SK-N-DZ (cell line): ENCODE results near the gene RELT.

Experiments
- DNase-seq: peaks from one replicate; pipeline ENCODE4 v3.0.0-alpha.2; 2015; ENCODE audit warnings: low spot score

Gene RELT

DNA sequence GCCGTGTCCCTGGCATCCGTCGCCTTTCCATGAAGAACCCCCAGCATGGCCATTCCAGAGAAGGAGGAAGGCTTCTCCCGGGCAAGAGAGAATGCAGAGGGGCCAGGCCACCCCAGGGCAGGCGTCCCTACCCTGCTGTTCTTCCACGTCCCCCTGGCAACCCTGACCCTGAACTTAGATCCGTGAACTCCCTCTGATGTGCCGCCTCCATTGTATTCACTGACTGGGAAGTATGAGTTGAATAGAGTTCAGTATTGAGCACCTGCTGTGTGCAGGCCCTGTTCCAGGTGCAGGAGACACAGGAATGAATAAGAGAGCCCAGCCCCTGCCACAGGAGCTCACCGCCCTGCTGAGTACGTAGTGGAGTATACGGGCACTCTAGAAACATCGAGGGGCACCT lies 29.1 kb upstream of the RELT start:
- no peak for DNase-seq

DNA sequence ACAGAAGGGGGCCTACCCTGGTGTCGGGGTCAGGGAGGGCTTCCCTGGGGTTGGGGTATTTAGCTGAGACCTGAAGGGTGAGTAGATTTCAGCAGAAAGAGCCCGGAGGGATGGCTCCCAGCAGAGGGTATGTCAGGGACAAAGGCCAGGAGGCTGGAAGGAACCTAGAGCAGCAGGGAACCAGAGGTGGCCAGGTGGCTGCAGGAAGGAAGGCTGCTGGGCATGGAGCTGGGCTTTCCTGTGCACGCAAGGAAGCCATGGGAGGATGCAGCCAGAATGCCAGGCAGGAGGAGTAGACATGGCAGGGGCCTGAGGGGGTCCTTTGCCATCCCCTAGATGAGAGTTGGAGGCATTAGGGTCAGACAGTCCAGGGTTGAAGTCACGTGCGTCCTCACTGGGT lies 27.4 kb upstream of the RELT start:
- DNase-seq = no peak

DNA sequence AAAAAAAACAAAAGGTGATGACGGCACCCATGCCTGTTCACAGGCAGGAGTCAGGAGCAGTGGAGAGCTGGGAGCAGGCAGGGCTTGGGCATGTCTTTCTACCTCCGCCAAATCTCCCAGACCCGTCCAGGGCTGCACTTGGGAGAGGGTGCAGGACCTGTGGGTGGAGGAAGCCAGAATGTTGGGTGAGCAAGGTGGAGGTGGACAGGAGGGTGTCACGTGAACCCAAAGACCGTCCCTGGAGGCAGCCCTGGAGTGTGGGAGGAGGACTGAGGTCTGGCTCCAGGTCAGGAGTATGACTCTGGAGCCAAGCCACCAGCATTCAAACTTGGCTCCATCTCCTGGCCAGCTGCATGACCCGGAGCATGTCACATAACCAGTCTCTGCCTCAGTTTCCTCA lies 26.6 kb upstream of the RELT start:
- DNase-seq = no peak

GRCh38 chr11:73350908-73351636 lies 25.1 kb upstream of the RELT start:
- peak; percentile 61 for DNase-seq

DNA sequence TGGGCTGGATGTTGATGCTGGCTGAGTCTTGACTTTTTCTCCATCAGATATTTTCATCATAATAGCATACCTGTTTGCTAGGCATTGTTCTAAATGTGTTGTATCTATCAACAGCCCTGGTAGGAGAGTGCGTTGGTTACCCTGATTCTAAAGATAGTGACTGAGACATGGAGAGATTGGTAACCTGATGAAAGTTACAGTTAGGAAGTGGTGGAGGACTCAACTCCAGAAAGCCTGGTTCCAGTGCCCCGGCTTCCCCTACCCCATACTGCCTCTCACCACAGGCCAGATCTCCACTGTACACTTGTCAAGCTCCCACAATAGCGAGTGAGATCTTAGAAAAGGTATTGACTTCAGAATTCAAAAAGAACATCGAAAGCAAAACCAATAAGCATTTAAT lies 22.8 kb upstream of the RELT start:
- DNase-seq = no peak

DNA sequence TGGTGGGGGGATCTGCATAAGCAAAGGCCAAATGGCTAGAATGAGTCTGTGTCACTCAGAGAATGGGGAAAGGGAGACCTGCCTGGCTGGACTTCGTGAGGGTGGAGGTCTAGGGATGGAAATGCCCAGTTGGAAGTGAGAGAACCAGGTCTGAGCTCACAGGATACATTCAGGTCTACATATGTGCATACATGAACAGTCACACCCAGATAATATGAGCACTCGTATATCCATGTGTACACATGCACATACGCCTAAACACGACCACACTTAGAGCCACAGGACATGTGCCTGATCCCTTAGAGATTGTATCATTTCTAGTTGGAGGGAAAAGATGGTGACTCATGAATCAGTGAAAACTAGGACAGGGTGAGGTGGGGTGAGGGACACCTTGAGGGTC lies 21.1 kb upstream of the RELT start:
- no peak for DNase-seq

DNA sequence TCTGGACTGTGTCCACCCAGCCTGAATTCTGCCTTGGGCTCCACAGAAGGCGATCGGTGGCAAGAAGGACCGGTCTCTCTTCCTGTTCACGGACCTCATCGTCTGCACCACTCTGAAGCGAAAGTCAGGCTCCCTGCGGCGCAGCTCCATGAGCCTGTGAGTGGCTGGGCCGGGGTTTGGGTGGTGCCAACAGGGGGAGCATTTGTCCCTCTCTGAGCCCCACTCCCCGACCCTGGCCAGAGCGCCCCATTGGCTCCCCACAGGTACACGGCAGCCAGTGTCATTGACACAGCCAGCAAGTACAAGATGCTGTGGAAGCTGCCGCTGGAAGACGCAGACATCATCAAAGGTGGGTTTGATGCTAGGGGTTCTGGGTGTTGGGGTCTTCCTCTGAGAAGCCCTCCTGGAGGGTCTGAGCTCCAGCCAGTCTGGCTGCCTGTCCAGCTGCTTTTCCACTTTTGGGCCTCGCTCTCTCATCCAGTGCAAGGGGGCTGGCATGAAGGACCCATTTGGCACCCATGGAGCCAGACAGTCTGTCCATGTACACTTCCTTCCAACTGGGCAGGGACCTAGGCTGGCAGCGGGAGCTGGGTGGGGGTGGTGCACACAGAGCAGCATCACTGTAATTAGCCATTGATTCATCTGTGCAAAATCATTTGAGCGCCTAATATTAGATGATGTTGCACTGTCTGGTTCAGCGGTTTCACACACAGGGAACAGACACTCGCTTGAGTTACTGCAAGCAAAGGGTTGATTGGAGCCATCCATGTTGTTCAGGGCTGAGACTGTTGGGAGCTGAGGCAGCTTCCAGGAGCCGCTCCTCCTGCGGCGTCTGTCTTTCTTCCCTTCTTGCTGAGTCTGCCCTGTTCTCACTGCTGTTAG lies 19.0 kb upstream of the RELT start:
- DNase-seq = no peak

DNA sequence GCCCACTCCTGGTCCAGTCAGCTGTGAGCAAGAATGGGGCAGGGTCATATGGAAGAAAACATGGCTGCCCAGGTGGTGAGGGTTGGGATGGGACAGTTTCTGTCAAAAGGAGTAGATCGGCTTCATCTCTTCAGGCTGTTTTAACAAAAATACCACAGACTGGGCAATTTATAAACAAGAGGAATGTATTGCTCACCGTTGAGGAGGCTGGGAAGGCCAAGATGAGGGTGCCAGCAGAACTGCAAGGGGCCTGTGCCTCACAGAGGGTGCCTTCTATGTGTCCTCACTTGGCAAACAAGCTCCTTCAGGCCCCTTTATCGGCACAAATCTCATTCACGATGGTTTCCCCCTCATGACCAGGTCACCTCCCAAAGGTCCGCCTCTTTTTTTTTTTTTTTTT lies 18.1 kb upstream of the RELT start:
- no peak for DNase-seq

- peak; percentile 48 for DNase-seq
Observed at GRCh38 chr11:73359341-73359740, 16.9 kb upstream of the RELT start.

DNA sequence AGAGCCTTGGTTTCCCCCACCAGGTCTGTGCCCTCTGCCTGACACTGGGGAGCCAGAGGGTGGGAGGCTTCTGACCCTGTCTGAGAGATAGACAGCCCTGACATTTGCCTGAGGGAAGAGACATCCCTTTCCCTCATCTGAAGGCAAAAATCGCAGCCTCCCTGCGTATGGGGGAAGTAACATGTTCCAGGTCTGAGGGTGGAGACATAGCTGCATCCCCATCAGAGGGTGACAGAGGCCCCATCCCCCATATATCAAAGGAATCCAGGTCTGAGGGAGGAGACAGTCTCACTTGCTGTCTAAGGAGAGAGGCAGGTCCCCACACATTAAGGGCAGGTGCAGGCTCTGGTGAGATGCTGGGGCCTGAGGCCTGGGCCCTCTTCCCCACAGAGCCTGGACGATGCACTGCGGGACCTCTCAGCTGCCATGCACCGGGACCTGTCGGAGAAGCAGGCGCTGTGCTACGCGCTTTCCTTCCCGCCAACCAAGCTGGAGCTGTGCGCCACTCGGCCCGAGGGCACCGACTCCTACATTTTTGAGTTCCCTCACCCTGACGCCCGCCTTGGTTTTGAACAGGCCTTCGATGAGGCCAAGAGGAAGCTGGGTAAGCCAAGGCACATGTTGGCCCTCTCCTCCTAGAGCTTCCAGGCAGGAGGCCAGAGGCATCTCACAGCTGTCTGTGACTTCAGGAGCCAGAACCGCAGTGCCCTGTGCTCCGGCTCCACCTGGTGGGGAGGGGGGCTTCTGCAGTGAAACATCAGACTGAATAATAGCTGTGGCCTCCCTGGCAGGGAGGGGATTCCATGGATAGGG lies 16.1 kb upstream of the RELT start:
- DNase-seq = peak; percentile 64

DNA sequence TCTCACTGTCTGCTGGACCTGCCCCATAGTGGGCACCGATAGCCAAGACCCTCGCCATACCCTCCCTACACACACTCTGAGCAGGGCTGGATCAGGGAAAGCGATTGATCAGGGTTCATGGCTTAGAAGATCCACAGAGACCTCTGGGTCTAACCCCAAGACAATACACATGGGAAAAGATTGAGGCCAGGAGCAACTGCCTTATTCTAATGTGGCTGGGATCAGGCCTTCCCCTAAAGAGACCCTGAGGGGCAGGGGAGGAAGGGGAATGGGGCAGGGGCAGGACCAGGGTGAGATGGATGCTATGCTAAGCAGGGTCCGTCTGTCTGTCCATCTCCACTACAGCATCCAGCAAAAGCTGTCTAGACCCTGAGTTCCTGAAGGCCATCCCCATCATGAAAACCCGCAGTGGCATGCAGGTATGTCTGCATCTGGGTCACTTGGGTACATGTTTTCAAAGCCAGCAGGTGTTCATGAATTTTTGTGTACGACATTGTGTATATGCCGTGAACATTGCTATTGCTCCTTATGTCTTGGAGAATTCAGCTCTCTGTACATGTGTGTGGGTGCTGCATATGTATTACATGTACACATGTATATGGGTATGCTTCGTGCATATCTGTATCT lies 15.3 kb upstream of the RELT start:
- DNase-seq = no peak

- no peak for DNase-seq
Observed at GRCh38 chr11:73361953-73362776, 14.0 kb upstream of the RELT start.

GRCh38 chr11:73363147-73363546 lies 13.1 kb upstream of the RELT start:
- no peak for DNase-seq

DNA sequence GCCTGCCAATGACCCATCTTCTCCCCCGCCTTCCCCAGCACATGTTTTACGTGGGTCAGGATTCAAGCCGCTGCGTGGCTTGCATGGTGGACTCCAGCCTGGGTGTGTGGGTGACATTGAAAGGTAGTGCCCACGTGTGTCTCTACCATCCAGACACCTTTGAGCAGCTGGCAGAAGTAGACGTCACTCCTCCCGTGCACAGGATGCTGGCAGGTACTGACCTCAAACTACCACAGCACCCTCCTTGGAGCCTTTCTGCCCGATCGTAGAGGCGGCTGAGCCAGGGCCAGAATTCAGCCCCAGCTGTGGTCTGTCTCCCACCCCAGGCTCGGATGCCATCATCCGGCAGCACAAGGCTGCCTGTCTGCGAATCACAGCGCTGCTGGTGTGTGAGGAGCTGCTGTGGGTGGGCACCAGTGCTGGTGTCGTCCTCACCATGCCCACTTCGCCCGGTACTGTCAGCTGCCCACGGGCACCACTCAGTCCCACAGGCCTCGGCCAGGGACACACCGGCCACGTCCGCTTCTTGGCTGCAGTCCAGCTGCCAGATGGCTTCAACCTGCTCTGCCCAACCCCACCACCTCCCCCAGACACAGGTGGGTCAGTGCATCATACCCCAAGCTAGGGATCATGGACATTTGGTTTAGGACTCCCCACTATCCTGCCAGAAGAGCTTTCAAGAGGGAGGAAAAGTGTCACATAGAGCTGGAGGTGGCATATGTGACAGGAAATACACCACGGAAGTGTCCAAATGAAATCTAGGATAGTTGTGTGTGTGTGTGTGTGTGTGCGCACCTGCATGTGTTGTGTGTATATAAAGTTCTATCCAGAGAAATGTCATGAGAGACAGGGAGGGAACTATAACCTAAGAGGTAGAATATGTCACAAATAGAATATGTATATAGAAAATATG lies 10.6 kb upstream of the RELT start:
- DNase-seq = no peak

GRCh38 chr11:73366265-73366610 lies 10.0 kb upstream of the RELT start:
- DNase-seq = no peak

- DNase-seq = no peak
Observed at GRCh38 chr11:73366953-73367352, 9.2 kb upstream of the RELT start.

DNA sequence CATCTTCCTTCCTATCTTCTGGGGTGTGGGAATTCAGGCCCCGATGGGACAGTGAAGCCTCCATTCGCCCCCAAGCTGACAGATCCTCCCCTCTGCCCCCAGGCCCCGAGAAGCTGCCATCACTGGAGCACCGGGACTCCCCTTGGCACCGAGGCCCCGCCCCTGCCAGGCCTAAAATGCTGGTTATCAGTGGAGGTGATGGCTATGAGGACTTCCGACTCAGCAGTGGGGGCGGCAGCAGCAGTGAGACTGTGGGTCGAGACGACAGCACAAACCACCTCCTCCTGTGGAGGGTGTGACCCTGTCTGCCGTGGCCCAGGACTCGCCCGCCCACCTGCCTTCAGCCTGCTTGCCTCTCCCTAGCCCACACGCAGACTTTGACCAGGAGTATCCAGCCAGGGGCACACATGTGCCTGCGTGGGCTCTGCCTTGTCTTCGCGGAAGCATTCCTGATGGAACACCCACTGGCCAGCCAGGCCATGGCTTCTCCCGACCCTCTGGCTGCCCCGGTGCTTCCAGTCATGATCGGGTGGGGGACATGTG lies 8.6 kb upstream of the RELT start:
- DNase-seq = no peak

GRCh38 chr11:73372375-73372993 lies 3.7 kb upstream of the RELT start:
- no peak for DNase-seq

DNA sequence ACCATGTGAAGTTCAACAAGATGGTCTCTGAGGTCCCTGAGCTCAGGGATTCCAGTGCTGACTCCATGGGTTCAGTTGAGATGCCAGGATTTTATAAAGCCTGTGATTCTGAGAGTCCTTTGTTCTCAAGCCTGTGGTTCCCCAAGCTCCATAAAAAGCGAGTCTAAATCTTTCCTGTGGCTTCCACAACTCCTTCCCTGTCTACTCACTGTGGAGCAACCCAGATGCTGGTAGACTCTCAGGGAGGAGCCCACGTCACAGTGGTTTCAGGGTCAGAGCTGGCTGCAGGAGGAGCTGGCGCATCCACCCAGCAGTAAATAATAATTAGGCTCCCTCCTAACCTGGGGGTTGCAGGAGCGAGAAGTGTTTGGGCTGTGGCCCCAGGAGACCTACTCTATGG lies 2.0 kb upstream of the RELT start:
- no peak for DNase-seq
